NCI-H526 (cell line): Measurements from ENCODE around the gene UQCC2.

Experiments
- DNase-seq, 2 experiments: peaks; one replicate each; lab custom pipeline; 2025; lab: John Stamatoyannopoulos, UW

The UQCC2 gene

GRCh38 chr6:33652002-33652401 lies 59.5 kb downstream of the UQCC2 start:
- DNase-seq, result no peak

GRCh38 chr6:33651403-33651802 lies 60.1 kb downstream of the UQCC2 start:
- no peak for DNase-seq
